ENCODE results near the gene RIGI. TPM values are rescaled to one million over a fixed set of nuclear protein-coding genes. Genes with fewer than 3 reads are reported as not detected.

RIGI gene
- 2.8 and 15.3 TPM in 2 replicates for total RNA-seq

DNA sequence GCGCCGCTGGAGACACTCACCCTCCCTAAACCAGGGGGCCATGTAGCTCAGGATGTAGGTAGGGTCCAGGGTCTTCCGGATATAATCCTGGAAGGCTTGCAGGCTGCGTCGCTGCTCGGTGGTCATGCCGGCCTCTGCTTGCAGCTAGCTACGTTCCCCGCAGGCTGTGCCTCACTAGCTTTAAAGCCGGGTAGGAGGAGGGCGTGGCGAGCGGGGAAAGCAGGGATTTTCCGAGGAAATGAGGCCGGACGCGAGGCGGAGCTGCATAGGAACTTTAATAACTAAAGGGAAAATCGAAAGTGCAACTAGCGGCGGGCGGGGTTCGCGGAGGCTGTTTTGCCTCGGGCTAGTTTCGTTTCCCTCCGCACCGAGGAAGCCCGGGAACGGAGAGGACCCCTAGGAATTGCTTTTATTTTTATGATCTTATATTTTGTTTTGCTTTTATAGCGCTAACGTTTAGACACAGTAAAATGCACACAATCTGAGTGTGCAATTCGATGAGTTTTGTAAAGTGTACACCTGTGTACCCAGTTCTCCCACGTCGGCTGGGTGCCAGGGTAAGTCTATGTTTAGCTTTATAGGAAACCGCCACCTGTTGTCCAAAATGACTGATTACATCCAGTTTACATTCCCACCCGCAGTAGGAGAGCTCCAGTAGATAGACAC is at the start of gene RIGI:
RIGI (minus strand) TSS at position 156 of the 666 bp plus-strand sequence; CDS start at position 126, 30 bp downstream.

DNA sequence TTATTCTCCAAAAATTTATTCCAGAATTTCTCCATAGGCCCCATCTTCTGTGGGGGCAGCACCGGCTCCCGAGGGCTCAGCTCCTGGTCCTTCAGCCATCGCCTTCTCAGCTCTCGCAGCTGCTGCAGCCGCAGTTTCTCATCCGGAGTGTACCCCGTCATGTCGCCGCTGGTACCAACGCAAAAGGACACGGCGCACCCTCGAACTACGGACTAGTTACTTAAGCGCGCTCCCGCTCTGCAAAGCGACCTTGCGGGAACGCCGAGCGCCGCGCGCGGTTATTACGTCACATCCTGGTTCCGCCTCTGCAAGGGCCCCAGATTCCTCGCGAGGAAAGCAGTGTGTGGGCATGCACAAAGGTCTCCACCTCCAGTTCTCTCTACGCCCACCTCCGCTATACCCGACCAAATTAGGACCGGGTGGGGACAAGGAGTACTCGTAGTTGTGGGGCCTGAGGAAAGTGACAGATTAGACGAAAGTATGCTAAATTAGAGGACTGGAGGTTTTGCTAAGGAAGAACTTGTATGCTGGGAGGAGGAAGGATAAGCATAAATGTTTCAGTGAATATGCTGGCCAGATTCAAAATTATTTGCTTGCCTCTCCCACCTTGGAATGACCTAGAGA is 47.0 kb upstream of the RIGI start, which contains the start of gene NDUFB6:
NDUFB6 (minus strand) TSS at position 260 of the 624 bp plus-strand sequence; CDS start at position 161, 99 bp downstream.

DNA sequence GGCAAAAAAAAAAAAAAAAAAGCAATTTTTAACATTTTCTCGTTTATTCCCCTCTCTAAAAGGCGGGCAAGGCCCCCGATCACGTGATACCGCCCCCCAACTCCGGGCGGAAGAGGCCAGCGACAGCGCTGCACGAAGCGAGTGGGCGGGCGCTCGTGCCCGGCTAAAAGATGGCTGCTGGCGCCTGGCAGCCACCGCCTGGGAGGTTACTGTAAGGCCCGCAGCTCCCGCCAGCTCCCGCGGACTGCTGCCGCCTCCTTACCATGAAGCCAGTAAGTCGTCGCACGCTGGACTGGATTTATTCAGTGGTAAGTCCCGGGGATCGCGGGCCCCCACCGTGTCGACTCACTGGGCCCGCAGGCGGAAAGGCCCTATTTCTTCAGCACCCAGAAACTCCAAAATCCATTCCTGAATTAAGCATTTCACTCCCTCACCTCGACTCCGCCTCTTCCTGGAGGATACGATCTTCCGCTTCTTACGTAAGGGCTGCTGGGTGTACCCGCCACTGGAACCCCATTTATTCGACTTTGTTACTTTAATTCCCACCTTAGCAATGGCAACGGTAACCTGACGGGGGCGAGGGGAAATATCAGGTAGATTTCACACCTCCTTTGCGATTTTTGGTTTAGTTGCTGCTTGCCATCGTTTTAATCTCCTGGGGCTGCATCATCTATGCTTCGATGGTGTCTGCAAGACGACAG is 26.3 kb upstream of the RIGI start, which contains the start of the genes SMIM27 and TOPORS:
SMIM27 (plus strand) TSS at position 156 of the 701 bp plus-strand sequence; CDS start at position 264, 108 bp downstream.
TOPORS (minus strand) TSS at position 415 of the 701 bp plus-strand sequence; CDS start at position 265, 150 bp downstream.

Other genes with a start within 250 kb of the RIGI start
- 112 and 144 TPM in 2 replicates for gene ACO1, start 141.6 kb downstream of the RIGI start, total RNA-seq
- gene SMIM27, start 26.1 kb upstream of the RIGI start, total RNA-seq, result 2.8 and 6.7 TPM in 2 replicates
- gene TOPORS, start 26.4 kb upstream of the RIGI start, total RNA-seq, result 15.6 and 20.5 TPM in 2 replicates
- gene NDUFB6, start 47.0 kb upstream of the RIGI start, total RNA-seq, result 60.4 and 80.8 TPM in 2 replicates
- under 0.01 TPM in 1 of 2 replicates, not detected in the other for gene TAF1L, start 109.5 kb upstream of the RIGI start, total RNA-seq

Data from epithelial cell of alveolus of lung (primary cell).